Stimulated activated CD8-positive, alpha-beta memory T cell treated with anti-CD3 and anti-CD28 coated beads, Interleukin-15, amount 100 ng/mL, for 4 hours (primary cell): Measurements from ENCODE around the gene ETFA.

Experiments
- DNase-seq, 2 donors: peaks; one replicate each; pipeline ENCODE4 v3.0.0-alpha.2; 2020; ENCODE audit warnings: low read depth in 2 of 2

The ETFA gene

DNA sequence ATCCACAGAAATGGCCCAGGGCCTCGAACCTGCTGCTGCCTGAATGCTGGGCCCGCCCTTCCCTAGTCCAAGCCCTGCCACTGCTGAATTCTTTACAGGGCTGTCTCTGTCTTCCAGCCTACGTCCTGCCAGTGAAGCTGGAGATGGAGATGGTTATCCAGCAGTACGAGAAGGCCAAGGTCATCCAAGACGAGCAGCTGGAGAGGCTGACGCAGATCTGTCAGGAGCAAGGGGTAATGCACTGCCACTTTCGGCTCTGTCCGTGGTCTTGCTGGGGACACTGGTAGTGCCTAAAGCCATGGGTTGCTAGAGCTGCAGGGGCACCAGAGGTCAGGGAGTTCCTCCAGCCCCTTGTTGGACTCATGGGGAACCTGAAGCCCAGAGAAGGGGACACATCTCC, 135.8 kb downstream of the ETFA start:
- DNase-seq, result no peak

DNA sequence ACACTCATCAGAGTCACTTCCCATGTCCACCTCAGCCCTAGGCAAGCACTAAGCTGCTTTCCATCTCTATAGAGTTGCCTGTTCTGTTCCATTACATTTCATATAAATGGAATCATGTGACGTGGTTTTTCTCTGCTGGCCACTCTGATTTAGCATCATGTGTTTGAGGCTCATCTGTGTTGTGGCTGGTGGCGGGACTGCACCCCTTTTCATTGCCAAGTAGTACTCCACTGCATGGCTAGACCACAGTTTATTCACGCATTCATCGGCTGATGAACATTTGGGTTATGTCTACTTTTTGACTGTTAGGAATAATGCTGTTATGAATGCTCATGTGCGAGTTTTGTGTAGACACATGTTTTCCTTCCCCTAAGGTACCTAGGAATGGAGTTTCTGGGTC, 136.6 kb downstream of the ETFA start:
- DNase-seq, result no peak

GRCh38 chr15:76173317-76173834, 137.9 kb downstream of the ETFA start:
- DNase-seq, result no peak

DNA sequence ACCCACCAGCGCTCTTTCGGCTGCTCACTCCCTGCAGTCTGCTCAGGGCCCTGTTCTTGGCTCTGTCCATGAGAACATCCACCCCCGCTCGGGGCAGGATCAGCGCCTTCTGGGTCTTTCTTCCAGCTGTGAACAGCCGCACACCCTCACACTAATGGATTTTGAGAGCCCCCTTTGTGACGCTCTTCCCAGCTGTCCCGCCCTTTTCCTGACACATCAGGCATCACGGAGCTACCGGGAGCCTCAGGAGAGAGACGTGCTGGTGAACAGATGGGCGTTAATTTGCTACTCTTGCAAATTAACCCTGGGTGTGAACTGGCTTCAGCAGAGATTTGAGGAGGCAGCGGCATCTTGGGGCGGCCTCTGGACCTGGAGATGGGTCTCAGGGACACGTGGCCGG, 138.5 kb downstream of the ETFA start:
- DNase-seq, result no peak

GRCh38 chr15:76169911-76170800, 141.1 kb downstream of the ETFA start:
- no peak for DNase-seq

GRCh38 chr15:76169018-76169417, 142.3 kb downstream of the ETFA start:
- DNase-seq, result no peak

DNA sequence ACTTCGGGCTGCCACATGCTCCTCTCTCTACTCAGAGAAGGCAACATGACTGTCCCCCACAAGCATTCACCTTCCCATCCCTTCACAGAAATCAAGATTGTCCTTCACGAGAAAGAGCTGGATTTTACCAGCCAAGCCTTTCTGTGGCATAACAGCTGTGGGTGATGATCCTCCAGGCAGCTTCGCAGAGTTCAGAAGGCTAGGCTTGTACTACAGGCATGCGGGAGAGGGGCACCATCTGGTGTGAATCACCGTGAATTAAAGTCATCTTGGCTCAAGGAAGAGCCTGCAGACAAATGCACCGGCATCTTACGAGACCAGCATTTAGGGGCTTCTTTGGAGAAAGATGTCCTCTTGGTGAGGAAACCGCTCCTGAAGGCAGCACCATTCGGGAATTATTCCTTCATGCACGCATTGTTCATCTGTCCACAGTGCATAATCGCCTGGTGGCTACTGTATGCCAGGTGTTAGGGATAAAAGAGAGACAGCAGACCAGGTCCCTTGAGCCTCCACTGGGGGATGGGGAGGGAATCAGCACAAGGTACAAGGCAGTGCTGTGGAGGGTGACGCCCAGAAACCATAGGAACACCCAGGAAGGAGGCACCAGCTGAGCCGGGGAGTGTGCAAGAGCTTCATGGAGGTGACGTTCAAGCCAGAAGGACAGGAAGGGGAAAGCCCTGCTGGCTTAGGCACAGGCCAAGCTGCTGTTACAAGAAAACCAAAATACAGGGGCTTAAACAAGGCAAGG, 142.9 kb downstream of the ETFA start:
- no peak for DNase-seq

DNA sequence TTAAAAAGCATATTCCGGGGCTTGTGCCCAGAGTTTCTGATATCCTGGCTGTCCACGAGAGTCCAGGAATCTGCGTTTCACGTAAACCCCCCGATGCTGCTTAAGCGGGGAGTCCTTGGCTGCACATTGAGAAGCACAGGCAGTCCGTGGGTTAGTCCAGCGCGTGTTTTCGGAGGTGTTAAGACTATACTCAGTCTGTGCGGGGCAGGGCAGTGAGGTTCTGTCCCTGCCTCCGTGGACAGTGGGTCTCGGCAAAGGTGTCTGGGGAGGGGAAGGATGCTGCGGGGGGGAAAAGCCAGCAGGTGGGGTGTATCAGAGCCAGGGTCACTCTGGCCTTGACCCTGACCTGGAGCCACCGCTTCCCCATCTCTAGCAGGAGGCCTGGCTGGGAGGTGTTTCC, 145.3 kb downstream of the ETFA start:
- no peak for DNase-seq
